Measurements from ENCODE around the gene PIK3R2.

- TF ChIP-seq CTCF (optimal IDR thresholded peaks at IDR 0.05 in 1 of 3, IDR thresholded peaks at IDR 0.05 in 1 of 3, conservative IDR thresholded peaks at IDR 0.05 in 1 of 3; ENCODE audit: extremely low read depth in 1 of 3, insufficient read depth in 2 of 3, low read length in 3 of 3) (no peak), EZH2 (IDR thresholded peaks at IDR 0.05; ENCODE audit: low read length) (no peak)
Measured at GRCh38 chr19:18197941-18198340, 45.0 kb downstream of the PIK3R2 start.

Data from keratinocyte (primary cell).